ENCODE measurements around the gene GLRA1. TPM values are rescaled to one million over a fixed set of nuclear protein-coding genes. Genes with fewer than 3 reads are reported as not detected.

GLRA1 gene
- total RNA-seq, result not detected in 2 replicates

GRCh38 chr5:151924564-151925301 lies at the start of gene GLRA1:
GLRA1 (minus strand) TSS chr5:151924851; CDS start chr5:151924549, 302 bp downstream.

Other genes starting within 250 kb of the GLRA1 start
- gene SPARC, start 237.9 kb downstream of the GLRA1 start, total RNA-seq, result 615 and 832 TPM in 2 replicates
- gene ATOX1, start 166.2 kb downstream of the GLRA1 start, total RNA-seq, result 85.0 and 99.2 TPM in 2 replicates
- 89.2 and 113 TPM in 2 replicates for gene G3BP1, start 152.9 kb downstream of the GLRA1 start, total RNA-seq

Measured in bronchial smooth muscle cell (primary cell).